ENCODE results near the gene SPAG8.
A peak's percentile ranks its signal among the peaks of the same experiment; 100 is the strongest.

SPAG8 gene

DNA sequence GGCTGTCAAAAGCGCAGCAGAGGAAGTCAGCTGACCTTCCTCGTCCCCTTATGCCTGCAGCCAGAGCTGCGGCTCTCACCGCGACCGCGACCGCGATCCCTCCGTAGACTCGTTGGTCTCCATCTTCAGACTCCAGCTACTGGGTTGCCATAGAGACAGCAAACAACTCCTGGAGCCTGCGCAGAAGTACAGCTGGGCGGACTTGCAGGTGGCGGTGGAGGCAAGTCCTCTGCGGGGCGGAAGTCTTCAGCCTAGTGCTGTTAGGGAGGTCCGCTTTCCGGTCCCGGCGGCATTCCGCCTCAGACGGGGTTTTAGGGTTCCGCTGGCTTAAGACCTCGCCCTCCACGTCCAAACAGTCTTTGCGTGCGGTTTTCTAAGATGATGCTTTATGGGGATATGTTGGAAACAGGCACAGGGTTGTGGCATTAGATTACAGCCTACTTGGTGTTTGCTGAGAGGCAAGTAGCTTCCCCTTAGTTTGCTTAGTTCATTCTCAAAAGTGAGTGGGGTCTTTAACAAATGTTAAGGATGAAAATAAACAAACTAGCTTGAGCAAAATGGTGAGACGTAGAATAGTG lies at the start of gene SPAG8:
Gene SPAG8, minus strand, starts transcription at position 238 of the 578 bp plus-strand sequence. Its CDS starts 115 bp downstream, at position 123.
- peak; percentile 86 to 91 for DNase-seq (ENCODE audit: low read depth in 2 of 2)

- no peak for DNase-seq (ENCODE audit: low read depth in 2 of 2)
Observed at GRCh38 chr9:35861161-35861897, 49.3 kb upstream of the SPAG8 start.

- DNase-seq (ENCODE audit: low read depth in 2 of 2): no peak
Observed at GRCh38 chr9:35859990-35860339, 47.9 kb upstream of the SPAG8 start.

- no peak for DNase-seq (ENCODE audit: low read depth in 2 of 2)
Observed at GRCh38 chr9:35859310-35859989, 47.4 kb upstream of the SPAG8 start.

GRCh38 chr9:35858458-35858857 lies 46.4 kb upstream of the SPAG8 start:
- no peak for DNase-seq (ENCODE audit: low read depth in 2 of 2)

DNA sequence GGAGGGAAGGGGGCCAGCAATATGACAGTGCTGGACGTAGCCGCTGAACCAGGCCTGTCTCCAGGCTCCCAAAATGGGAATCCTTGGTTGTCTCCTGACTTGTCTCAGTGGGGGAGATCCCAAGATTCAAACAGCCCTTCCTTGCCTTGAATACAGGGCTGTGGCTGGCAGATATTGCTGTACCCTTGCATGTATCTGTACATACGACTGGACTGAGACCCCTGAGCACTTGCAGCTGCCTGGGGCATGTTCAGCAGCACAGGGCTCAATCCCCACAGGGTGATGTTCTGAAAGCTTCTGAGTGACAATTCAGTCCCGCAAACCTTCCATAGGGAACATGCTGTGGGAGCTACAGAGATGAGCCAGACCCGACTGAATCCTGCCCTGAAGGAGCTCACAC lies 44.8 kb upstream of the SPAG8 start:
- no peak for DNase-seq (ENCODE audit: low read depth in 2 of 2)

DNA sequence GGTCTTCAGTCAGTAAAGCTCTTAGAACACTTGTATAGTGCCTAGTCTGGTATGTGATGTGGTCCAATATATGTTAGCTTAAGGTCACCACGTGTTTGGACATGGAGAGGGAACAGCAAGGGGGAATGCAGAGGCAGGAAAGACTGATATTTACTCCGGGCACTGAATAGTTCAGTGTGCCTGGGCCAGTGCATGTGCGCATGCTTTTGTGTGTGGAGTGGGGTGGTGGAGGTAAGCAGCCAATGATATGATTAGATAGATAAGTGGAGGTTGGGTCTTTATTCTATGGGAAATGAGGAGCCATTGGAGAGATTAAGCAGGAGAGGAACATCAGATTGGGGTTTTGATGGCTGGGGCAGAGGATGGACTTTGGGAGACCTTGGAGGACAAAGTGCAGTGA lies 44.1 kb upstream of the SPAG8 start:
- no peak for DNase-seq (ENCODE audit: low read depth in 2 of 2)

GRCh38 chr9:35854091-35854762 lies 42.2 kb upstream of the SPAG8 start:
- no peak for DNase-seq (ENCODE audit: low read depth in 2 of 2)

- DNase-seq (ENCODE audit: low read depth in 2 of 2): no peak
Observed at GRCh38 chr9:35852876-35853865, 41.1 kb upstream of the SPAG8 start.

- no peak for DNase-seq (ENCODE audit: low read depth in 2 of 2)
Observed at GRCh38 chr9:35852267-35852815, 40.3 kb upstream of the SPAG8 start.

- no peak for DNase-seq (ENCODE audit: low read depth in 2 of 2)
Observed at GRCh38 chr9:35847792-35848572, 35.9 kb upstream of the SPAG8 start.

DNA sequence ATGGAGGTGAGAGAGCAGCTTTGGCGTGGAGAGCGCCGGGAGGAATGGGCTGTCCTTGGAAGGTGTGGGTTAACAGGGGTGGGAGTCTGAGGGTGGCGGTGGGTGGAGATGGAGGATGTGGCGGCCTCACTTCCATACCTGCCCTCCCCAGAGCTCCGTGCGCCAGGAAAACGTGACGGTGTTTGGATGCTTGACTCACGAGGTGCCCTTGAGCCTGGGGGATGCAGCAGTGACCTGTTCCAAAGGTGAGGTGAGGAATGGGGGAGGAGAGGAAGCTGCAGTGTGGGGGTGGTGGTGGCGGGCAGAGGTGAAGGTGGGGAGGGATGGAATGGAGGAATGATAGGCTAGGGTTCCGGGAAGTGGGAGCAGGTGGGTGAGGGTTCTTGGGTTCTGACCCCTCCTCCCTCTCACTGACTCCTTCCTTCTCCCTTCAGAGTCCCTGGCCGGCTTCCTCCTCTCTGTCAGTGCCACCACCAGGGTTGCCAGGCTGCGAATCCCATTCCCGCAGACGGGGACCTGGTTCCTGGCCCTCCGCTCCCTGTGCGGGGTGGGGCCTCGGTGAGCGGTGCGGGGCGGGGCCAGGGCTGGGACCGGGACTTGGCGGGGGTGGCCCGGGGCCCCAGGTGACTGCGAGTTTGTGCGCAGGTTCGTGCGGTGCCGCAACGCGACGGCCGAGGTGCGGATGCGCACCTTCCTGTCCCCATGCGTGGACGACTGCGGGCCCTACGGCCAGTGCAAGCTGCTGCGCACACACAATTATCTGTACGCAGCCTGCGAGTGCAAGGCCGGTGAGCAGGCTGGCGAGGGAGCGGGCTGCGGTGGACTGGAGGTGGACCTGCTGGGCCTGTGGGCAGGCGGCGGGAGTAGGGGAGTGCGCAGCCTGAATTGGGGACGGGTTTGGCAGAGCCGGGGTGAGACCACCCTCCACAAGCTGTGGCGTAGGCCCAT lies 34.0 kb upstream of the SPAG8 start:
- DNase-seq (ENCODE audit: low read depth in 2 of 2): no peak

GRCh38 chr9:35844628-35845270 lies 32.7 kb upstream of the SPAG8 start:
- no peak for DNase-seq (ENCODE audit: low read depth in 2 of 2)

DNA sequence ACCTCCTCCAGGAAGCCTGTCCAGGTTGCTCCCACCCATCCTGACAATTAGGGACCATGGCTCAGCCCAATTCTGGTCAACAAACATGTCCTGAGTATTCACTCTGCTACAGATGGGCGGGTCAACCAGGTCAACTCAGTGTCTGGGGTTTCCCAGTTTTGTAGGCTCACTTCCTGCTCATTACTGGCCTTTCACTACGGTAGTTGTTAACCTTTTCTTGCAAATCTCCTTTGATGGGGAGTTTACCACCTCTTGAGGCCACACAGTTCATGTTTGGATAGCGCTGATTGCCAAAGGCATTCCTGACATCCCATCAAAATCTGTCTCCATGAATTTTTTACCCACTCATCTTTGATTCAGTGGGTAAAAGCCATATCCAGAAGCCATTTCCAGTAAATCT lies 30.7 kb upstream of the SPAG8 start:
- no peak for DNase-seq (ENCODE audit: low read depth in 2 of 2)

DNA sequence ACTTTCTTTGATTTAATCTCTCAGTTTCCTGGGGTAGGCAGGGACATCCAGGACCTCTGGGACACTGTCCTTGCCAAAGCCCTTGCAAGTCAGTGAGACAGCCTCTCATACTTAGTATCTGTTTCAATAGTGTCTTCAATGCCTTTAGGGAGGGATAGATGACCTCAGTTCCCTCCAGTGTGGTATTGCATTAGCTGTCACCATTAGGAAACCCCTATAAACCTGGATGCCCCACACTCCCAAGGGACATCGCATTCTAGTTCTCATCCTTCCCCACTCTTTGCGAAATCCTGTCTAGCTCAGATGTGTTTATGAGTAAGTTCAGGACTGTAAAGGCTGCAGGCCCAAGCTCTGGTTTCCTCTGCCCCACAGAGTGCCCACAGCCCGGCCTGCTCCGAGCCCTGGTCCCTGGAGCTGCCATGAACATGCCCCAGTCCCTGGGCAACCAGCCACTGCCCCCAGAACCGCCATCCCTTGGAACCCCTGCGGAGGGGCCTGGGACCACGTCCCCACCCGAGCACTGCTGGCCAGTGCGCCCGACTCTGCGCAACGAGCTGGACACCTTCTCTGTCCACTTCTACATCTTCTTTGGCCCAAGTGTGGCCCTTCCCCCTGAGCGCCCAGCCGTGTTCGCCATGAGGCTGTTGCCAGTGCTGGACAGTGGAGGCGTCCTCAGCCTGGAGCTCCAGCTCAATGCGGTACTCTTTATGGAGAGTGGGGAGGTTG lies 30.1 kb upstream of the SPAG8 start:
- no peak for DNase-seq (ENCODE audit: low read depth in 2 of 2)

DNA sequence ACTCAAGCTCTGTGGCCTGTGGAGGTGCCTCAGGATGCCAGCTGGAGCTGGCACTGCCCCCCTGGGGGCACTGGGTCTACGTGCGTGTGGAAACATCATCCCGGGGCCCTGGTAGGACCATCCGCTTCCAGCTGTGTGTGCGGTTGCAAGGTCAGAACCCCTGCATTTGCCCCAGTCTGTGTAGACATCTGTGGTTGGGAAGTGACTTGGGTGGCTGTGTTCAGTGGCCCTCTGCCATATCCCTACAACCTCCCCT lies 29.5 kb upstream of the SPAG8 start:
- DNase-seq (ENCODE audit: low read depth in 2 of 2): no peak

DNA sequence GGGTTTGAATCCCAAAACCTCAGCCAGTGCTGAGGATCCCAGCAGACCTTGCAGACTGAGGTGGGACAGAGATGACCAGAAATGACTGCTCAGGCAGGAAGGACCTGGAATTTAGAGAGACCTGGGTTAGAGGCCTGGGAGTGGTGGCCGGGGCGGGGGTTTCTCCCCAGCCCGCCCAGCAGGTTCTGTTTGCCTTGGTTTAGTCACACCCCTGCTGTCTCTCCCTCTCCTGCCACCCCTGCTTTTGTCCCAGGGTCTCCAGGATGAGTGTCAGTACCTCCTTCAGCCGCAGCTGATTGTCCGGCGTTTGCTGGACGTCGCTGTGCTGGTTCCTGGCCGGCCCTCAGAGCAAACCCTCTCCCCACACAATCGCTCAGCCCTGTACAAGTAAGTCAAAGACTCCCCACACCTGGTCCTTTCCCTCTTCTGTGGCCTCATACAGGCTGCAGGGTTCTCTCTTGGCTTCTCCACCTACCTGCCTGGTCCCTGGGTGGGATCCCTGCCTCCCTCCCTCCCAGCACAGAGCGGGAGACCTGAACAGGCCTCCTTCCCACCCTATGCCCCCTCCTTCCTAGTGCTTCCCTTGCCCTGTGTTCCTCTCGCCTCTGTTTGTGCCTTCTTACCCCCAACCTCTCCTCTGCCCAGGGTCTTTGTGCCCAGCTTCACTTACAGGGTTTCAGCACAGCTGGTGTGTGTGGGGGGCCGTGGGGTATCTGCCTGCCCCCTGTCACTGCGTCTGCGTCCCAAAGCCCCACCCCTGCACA lies 29.0 kb upstream of the SPAG8 start:
- DNase-seq (ENCODE audit: low read depth in 2 of 2): no peak

Data from activated CD8-positive, alpha-beta memory T cell treated with anti-CD3 and anti-CD28 coated beads for 4 hours (primary cell).